22Rv1 (cell line): ENCODE data around the gene MMADHC.

ENCODE experiments used
- H3K27ac ChIP-seq: fragments of 450-650 bp; 2 replicates; pipeline ENCODE4 v1.5.1; 2017
- CTCF ChIP-seq: fragments of 450-650 bp; IDR thresholded peaks from 2 replicates; pipeline ENCODE4 v1.5.1; 2017; ENCODE audit warnings: mild to moderate bottlenecking
- ZFX ChIP-seq: fragments of 450-650 bp; IDR thresholded peaks from 2 replicates; pipeline ENCODE4 v1.6.1; 2017; ENCODE audit warnings: antibody characterized with exemption, borderline replicate concordance

The MMADHC gene

DNA sequence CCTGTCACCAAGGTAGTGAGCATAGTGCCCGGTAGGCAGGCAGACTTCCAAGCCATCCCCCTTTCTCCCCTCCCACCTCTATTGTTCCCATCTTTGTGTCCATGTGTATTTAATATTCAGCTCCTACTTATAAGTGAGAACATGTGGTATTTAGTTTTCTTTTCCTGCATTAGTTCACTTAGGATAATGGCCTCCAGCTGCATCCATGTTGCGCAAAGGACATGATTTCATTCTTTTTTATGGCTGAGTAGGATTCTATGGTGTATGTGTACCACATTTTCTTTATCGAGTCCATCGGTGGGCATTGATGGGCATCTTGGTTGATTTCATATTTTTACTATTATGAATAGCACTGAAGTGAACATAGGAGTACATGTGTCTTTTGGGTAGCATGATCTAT lies 35.3 kb downstream of the MMADHC start:
- TF ChIP-seq CTCF (no peak), ZFX (no peak)
- H3K27ac ChIP-seq = no peak overlapping the region

DNA sequence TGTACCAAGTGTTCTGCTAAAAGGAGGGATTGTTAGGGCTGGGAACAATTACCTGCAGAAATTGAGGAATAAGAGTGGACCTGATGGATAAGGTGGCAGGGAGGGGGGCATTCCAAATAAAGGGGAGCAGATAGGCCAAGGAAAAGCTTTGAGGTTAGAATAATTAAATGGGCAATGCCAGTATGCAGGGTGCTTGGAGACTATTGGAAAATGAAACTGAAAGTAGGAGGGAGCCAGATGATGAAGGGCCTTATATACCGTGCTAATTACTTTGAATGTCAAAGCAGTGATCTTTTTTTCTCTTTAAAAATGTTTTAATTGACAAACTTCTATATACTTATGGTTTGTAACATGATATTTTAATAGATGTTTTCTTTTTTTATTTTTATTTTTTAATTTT lies 42.9 kb downstream of the MMADHC start:
- TF ChIP-seq ZFX (no peak), CTCF (no peak)
- H3K27ac ChIP-seq = no peak overlapping the region

GRCh38 chr2:149543845-149544244 lies 43.7 kb downstream of the MMADHC start:
- H3K27ac ChIP-seq = no peak overlapping the region
- no peak for TF ChIP-seq ZFX
- no peak for TF ChIP-seq CTCF

- H3K27ac ChIP-seq = no peak overlapping the region
- TF ChIP-seq CTCF = no peak
- no peak for TF ChIP-seq ZFX
Observed at GRCh38 chr2:149540138-149540537, 47.4 kb downstream of the MMADHC start.

DNA sequence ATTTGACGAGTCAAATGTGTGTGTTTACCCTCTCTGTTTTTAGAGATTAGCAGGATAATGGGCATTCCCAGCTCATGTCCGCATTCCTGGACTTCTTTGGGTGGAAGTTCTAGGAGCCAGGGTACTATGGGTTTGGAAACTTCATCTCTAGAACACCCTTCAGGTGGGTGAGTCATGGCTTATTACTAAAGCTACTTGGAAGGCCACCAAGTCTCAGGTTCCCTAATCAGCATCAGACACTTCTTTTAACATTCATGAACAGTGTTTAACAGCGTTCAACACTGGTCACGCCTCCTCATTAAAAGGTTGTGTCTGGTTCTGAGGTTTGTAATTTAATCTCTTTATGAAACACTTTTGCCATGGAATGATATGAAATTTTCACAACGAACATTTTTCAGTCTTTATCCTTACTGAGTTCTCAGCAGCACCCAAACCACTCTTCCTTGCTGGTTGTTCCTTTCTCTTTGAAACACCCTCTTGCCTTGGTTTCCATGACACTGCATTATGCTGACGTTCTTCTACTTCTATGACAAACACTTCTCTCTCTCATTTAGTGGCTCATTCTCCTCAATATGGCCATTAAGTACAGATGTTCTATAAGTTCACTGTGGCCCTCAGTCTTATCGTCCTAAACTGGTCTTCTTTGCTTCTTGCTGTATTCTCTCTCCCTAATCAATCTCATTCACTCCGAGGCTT lies 49.3 kb downstream of the MMADHC start:
- no peak for TF ChIP-seq CTCF
- TF ChIP-seq ZFX = no peak
- no peak overlapping the region for H3K27ac ChIP-seq

GRCh38 chr2:149537092-149537726 lies 50.4 kb downstream of the MMADHC start:
- no peak for TF ChIP-seq CTCF
- TF ChIP-seq ZFX = no peak
- no peak overlapping the region for H3K27ac ChIP-seq

DNA sequence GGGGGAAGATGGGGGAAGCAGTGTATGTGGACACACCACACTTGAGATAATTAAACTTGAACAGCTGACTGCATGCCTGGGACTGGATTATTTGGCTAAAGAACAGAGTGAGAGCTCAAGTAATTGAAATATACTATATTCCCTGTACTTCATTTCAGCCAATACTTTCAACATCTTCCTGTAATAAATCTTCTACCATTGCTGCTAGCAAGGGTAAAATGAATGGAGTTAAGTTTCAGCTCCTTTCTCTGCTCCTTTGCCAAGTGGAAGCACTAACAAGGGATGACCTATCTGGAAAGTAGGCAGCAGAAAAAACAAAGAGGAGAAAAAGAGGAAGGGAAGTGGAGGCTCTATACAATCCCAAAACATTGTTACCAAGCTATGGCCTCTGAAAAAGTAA lies 50.9 kb downstream of the MMADHC start:
- H3K27ac ChIP-seq = no peak overlapping the region

More for the DNA sequence above, 50.9 kb downstream of the MMADHC start:
- TF ChIP-seq ZFX (no peak), CTCF (no peak)
